Right lung (tissue), 5 donors: Measurements from ENCODE around the gene PRKN. TPM values are rescaled to one million over a fixed set of nuclear protein-coding genes. Genes with fewer than 3 reads are reported as not detected.

ENCODE experiments used
- DNase-seq, 2 donors: peaks; one replicate each; pipeline ENCODE4 v3.0.0-alpha.2; 2013
- polyA plus RNA-seq, 5 donors: library from polyadenylated mRNA; unstranded; fragments of 120-200 nt; gene quantifications; one replicate each; pipeline versions ENCODE4 v1.2.1 to v1.2.3, GENCODE V29; 2013; ENCODE audit warnings: inconsistent platforms in 1 of 5, low replicate concordance in 1 of 5; ENCODE audit not compliant: insufficient read length in 5 of 5, insufficient read depth in 1 of 5

Gene PRKN
- polyA plus RNA-seq, 5 donors, result 2.0 to 3.6 (median 2.7) TPM

DNA sequence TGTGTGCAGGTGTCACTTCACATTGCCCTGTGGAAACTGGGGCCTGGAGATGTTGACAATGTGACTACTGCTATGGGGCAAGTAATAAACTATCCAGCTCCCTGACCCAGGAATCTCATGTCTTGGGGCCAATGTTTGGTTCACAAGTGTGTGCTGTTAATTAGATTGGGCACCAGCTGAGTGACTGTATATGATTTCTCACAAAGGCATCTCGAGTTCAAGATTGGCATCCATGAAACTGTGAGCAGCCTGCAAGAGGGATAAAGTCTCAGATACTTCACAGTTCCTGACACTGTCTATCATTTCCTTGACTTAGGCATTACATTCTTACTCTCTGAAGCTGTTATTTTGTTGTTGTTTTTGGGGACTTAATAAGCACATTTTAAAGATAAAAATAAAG lies 264.0 kb downstream of the PRKN start:
- DNase-seq, result no peak

DNA sequence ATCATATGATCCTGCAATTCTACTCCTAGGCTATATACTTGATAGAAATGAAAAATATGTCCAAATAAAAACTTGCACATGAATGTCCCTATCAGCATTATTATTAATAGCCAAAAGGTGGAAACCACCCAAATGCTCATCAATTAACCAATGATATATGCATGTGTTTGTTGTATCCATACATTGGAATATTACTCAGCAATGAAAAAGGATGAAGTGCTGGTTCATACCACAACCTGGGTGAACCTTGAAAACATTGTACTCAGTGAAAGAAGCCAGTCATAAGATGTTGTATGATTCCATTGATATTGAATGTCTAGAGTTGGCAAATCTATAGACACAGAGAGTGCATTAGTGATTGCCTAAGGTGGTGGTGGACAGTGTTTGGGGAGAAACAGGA lies 267.6 kb downstream of the PRKN start:
- DNase-seq, result no peak

DNA sequence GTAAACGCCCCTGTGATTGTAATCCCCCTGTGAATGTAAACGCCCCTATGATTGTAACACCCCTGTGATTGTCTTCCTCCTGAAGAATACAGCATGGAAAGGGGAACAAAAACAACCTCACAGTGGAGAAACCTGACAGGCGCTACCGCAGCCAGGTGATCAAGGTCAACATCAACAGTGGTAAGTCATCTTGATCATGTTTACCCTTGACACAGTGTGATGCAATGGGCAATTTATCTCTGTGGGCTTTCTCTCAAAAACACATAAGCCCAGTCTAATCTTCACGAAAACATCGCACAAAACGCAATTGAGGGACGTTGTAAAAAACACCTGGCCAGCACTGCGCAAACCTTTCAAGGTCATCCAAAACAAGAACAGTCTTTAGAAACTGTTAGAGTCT lies 277.2 kb downstream of the PRKN start:
- no peak for DNase-seq

DNA sequence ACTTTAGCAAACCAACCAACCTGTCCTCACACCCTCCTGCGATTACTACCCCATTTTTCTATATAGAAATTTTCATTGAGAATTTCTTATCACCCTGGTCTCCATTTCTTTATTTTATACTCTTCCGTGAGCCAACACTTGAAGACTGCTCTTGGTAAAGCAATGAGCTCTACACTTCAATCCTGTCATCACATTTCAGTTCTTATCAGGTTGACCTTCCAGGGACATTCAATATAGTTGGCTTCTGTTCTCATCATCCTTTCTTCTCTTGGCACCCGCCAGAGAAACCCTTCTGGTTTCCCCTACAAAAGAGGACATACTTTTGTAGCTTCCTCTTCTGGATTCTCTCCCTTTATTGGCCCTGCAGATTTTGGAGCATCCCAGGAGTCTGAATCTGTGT lies 279.3 kb downstream of the PRKN start:
- DNase-seq, result no peak

DNA sequence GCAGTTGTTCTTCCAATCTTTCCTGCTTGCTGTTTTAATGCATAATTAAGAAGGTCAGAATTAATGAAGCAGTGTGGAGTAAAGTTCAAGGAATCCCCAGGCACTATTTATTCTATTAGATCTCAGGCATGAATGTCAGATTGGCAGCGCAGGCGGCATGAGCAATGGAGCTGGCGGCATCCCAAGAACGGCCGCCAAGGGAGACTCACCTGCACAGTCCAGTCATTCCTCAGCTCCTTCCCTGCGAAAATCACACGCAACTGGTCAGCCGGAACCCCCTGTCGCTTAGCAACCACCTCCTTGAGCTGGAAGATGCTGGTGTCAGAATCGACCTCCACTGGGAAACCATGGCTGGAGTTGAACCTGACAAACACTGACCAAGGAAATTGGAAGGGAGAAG lies 284.5 kb downstream of the PRKN start:
- no peak for DNase-seq

DNA sequence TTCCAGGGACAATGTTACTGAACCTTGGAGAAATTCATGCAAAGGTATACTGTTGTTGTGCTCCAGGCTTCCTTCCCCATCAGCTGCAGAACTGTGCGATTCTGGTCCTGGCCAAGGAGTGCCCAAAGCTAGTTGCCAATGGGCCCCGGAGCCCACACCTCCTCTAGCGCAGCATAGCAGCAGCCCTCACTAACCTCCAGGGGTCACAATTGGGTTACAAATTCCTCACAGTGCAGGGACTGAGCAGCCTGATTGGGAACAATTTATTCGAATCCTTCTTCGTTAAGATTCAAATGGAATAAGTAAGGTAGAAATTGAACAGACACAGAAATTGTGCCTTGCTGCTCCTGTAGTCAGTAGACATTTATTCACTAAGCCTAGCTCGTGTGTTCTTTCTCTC lies 284.9 kb downstream of the PRKN start:
- DNase-seq, result peak in 1 of 2 donors; percentile 20

DNA sequence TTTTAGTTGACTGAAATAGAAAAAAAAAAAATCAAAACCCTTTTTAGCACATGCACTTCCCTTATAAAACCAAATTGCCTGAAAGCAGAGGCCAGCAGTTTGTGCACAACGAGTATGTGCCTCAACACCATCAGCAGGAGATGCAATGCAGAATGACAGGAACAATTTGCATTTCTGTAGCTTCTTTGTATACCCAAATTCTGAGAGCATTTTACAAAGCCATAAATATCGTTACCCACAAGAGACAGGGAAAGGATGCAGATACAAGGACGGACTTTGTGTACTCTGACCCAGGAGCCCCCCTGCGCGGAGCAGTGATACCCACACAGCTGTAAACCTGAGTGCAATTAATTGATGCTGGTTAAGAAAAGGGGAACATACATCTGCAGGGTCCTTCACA lies 285.6 kb downstream of the PRKN start:
- DNase-seq, result no peak

DNA sequence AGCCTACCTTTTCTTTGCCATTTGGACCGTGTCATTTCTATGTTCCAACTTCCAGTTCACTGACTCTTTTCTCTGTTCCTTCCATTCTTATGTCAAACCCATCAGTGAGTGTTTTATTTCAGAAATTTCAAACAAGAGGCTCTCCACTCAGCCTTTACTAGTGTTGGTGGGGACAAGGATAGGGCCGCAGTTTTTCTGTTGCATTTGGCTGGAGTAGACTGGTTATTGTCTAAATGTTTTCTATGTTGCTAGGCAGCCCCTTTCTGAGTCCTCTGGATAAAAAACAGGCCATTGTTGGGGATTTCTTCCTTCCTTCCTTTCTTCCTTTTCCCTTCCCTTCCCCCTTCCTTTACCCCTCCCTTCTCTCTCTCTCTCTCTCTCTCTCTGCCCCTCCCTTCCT lies 288.6 kb downstream of the PRKN start:
- no peak for DNase-seq

DNA sequence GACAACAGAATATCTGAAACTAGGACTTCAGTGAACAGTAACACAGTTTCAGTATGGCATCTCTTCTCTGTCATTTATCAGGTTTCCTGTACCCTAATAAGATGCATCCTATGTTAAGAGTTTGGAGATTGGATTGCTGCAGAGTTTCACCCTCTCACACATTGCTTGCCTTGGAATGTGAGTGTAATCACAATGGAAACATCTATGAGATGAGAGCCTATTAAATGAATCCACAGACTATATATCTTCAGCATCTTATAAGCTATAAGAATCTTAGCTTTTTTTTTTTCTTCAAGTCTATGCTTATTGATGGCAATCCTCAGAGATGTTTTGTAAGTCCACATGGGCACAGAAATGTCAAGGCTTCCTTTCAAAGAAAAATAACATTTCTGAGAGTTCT lies 292.5 kb downstream of the PRKN start:
- no peak for DNase-seq

DNA sequence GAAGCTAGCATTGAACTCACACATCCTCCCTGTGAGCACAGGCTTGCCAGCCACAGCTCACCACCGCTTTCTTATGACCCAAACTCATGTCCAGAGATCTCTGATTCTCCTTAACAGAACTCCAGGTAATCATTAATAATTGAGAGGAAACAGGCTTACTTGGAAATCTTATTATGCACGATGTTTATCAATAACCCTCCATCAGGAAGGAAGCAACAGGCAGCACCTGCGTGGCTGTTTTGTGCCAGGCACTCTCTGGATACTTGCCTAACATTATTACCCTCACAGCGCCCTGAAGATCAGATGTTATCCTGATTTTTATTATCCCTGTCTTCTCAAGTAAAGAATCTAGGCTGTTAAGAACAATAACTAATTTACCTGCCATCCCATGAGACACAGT lies 306.6 kb downstream of the PRKN start:
- no peak for DNase-seq

DNA sequence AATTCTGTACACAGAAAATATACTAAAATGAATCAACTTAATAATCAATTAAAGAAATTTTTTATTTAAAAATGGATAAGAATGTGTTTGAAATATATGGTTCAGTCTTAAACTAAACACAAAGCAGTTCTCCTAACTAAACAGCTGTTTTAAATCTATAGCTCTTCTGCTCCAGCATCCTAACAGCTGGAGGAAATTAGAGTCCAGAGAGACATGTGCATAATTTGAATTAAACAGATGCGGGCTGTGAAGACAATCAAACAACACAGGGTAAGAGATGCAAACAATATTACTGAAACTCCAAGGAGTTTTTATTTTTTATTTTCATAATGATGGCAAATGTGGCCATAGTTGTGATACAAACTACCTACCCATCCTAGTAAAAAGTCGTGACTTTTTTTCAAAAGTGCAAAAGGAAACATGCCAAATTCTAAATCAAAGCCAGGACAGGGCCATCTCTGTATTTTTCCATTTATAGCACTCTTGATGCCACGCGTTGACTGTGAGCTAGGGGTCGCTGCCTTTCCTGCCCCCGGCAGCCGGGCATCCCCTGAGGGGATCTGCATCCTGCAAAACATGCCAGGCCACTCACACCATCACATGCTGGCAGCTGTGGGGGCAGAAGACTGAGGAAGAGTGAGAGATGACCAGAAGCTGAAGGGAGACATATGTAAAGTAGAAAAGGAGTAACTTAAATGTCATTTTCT lies 310.6 kb downstream of the PRKN start:
- peak; percentile 7 to 53 for DNase-seq

DNA sequence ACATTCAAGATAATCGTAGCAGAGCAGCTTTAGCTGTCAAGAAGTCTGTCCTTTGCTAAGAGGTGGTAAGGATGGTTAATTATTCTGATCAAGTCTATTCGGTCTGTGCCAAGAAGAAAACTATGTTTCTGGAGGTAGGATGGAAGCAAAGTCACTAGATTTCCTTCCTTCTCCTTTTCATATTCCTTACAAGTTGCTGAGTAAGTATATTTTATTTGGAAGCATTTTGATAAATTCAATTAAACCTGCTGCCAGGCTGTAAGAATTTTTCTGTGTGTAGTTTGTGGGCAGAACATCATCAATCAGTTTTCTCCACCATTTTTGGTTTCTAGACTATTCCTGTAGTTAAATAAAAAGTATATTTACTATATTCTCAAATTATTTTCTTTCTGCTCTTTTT lies 311.3 kb downstream of the PRKN start:
- DNase-seq, result no peak

DNA sequence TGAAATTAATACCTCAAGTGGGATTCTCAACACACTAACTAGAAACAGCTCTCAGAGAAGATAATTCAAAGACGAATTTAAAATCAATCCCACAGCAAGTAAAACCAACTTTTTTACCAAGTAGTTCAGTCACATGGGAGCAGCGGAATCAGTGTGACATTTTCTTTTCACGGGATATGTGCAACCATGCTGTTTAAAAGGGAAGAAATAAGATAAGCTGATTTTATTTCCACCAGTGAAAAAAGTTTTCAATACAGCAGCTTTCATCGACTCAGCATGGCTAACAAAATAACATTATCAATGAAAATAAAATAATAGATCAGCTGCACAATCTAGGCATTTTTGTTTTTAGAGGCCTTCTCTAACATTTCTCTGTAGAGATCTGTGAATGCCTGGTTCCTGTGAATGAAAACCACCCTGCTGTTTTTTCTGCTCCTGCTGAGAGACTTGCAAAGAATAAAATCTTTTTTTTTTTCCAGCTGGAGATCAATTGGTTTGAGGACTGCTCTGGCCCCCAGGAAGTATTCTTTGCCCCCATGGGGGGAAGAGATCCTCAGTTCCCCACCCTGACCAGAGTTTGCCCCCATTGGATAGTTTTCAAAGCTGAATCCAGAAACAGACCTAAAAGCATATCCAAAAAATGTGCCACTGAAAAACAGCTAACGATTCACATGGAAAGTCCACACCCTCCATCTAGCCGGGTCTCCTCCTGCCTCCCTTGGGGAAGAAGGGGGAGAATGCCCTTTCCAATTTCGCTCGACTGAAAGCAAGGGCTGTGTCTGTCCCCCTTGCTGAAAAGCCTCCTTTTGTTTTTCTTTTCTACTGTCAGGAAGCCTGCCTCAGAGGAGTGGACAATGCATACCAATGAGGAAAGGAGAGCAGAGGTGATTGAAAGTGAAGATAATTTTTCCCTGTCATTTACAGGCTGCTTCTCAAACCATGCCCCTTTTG lies 317.6 kb downstream of the PRKN start:
- no peak for DNase-seq

DNA sequence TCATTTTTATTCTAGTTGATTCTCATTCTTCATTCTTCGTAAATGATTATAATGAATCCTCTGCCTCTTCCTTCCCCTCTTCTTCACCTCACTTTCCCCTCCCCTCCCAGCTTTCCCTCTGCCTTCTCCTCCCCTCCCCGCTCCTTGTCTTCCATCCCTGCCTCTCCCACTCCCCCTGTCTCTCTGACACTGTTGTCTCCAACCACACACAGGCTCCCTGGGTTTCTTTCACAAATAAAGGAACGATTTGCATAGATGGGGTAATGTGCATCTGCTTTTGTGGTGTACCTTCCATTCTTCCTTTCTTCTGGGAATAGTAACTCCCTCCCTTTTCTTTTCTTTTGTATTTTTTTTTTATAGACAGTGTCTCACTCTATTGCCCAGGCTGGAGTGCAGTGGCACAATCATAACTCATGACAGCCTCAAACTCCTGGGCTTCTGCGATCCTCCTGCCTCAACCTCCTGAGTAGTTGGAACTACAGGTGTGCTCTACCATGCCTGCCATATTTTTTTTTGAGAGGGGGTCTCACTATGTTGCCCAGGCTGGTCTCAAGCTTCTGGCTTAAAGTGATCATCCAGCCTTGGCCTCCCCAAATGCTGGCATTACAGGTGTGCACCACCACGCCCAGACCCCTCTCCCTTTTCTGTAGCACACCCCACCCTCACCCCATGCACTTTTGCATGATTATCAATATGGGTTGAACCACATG lies 318.6 kb downstream of the PRKN start:
- no peak for DNase-seq

DNA sequence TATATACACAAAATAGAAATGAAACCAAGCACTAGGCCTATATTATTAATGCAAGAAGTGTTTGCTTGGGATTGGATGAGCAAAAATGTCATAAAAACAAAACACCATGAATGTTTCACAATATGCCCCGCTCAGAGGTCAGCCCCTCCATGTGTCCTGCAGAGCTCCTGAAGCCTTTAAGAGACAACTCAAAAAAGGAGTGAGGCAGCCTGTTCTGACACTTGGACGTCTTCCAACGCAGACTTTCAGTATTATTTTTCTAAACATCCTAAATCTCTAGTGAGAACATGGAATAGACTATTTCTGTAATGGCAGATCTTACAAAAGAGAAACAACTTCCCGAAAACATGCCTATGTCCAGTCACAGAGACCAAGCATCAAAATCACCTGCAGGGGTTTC lies 322.6 kb downstream of the PRKN start:
- DNase-seq, result no peak

DNA sequence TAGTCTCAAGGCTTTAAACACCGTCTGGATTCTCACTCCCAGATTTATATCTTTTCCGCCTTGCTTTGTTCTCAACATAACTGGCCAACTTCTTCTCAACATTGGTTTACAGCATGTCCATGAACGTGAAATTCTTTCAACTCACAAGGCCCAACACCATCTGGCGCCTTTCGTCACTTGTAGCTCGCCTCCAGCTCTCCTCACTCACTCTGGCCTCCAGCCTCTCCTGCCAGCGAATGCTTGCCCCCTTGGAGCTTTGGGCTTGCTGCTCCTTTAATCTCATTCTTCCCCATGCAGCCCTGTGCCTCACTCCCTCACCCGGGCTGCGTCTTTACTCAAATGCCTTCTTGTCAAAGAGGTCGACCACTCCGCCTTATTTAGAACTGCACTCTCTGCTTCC lies 324.5 kb downstream of the PRKN start:
- no peak for DNase-seq

DNA sequence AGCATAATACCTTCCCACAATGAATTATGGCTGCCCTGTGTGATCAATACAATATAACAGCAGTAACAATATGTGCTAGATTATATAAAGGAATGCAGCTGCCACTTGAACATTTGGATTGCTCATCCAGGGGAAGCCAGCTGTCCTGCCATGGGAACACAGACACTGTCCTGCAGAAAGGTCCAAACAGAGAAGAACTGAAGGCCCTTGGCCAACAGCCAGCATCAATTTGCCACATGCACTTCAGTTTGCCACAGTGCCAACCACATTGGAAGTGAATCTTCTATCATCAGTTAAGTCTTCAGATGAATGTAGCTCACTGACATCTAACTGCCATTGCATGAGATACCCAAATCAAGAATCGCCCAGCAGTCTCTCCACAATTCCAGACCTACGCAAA lies 332.4 kb downstream of the PRKN start:
- DNase-seq, result no peak

DNA sequence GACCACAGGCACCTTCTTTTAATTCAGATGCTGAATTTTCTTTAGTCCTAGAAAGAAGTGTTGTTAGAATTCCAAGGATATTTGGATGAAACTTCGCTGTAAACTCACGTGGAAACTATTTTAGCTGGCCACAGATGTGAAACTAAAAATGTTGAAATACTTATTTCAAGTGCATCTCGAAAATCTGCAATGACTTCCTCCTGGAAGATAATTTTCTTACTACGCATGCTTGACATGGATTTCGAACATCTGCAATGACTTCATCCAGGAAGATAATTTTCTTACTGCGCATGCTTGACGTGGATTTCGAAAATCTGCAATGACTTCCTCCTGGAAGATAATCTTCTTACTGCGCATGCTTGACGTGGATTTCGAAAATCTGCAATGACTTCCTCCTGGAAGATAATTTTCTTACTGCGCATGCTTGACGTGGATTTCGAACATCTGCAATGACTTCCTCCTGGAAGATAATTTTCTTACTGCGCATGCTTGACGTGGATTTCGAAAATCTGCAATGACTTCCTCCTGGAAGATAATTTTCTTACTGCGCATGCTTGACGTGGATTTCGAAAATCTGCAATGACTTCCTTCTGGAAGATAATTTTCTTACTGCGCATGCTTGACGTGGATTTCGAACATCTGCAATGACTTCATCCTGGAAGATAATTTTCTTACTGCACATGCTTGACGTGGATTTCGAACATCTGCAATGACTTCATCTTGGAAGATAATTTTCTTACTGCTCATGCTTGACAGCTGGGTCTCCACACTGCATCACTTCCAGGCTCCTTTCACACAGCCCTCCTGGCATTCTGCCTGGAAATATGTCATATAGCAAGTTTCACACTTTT lies 336.4 kb downstream of the PRKN start:
- peak; percentile 49 to 53 for DNase-seq

DNA sequence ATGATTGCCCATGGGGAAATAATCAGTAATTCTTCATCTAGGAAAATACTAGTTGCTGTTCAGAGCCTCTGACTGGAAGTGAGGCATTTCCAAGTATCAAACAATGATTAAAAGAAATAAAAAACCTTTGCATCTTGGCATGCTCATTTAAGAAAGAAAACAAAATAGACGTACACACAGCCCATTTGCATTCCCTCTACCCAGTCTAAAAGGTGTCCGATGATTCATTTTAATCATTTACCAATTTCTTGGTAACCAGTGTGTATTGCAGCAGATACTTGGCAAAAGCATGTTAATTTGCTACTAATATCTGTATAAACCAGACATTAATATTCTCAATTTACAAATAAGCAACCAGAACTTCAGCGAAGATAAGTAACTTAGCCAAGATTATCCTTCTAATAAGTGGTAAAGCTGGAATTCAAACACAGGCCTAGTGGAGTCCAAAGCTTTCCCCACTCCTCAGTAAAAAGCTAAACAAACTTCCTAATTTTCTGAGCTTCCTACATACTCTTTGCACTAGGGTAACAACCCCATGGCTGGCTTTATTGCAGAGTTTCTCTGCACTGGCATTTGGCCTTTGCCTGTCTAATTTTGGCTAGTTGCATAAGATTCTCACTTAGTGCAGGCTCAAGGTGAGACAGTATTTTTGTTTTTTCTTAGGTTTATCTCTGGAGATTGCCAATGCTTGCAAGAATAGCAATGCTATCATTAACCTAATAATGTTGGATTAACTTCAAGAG lies 338.1 kb downstream of the PRKN start:
- DNase-seq, result no peak

DNA sequence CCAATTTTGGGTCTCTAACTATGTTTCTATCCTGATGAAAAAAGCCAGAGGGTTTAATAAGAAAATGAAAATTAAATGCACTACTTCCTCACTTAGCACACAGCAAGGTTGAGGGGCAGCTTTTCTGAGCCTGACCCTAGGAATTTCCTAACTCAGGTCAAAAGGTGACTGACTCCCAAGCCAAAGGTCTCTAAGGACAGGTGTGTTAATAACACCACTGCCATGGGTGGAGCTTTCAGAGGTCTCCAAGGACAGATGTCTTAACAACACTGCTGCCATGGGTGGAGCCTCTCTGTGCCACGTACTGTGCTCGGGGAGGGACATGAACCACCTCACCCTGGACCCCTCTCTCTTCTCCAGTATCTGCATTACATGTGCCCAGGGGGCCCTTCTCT lies 339.2 kb downstream of the PRKN start:
- DNase-seq, result no peak
